Mucosa of stomach (tissue), 1 donor: ENCODE results near the gene AKR7A2.

ENCODE experiments used
- H3K27me3 ChIP-seq: one replicate; pipeline ENCODE4 v1.7.0; 2013; ENCODE audit warnings: mild to moderate bottlenecking, low read length; ENCODE audit not compliant: control insufficient read depth, insufficient read depth
- H3K36me3 ChIP-seq: one replicate; pipeline ENCODE4 v1.7.0; 2013; ENCODE audit warnings: low read length; ENCODE audit not compliant: control insufficient read depth, insufficient read depth
- H3K4me1 ChIP-seq: one replicate; pipeline ENCODE4 v1.7.0; 2013; ENCODE audit warnings: mild to moderate bottlenecking, low read length; ENCODE audit not compliant: control insufficient read depth, insufficient read depth
- H3K4me3 ChIP-seq: one replicate; pipeline ENCODE4 v1.7.0; 2013; ENCODE audit warnings: low read length
- H3K9ac ChIP-seq: one replicate; pipeline ENCODE4 v1.7.0; 2013; ENCODE audit warnings: mild to moderate bottlenecking, low read length, moderate library complexity
- H3K9me3 ChIP-seq: one replicate; pipeline ENCODE4 v1.7.0; 2013; ENCODE audit warnings: mild to moderate bottlenecking, low read length, moderate library complexity; ENCODE audit not compliant: control insufficient read depth
- donor health status: Pancreatic carcinoma.

Gene AKR7A2

DNA sequence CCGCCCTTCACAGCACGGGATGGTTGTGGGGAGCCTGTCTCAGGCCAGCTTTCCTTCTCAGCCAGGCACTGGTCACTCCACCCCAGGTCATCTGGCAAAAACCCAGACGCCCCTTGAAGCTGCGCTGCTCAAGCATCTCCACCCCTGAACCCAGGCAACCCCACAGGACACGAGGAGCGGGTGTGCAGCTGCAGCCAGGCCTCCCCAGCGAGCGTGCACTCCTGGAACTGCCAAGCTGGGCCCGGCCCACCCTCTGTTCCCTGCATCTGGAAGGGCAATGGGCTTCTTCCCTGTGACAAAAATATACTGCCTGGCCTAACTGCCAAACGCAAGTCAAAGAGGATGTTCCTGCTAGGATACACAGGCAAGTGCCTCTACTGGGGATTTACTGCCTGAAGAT lies 39.9 kb upstream of the AKR7A2 start:
- H3K9ac ChIP-seq = no peak overlapping the region
- no peak overlapping the region for H3K4me3 ChIP-seq
- no peaks in the 10 kb centered on the region for H3K9me3 ChIP-seq
- H3K4me1 ChIP-seq = peaks cover 18% of the 10 kb centered on the region
- H3K36me3 ChIP-seq = peaks cover 10% of the 10 kb centered on the region
- H3K27me3 ChIP-seq = no peaks in the 10 kb centered on the region

DNA sequence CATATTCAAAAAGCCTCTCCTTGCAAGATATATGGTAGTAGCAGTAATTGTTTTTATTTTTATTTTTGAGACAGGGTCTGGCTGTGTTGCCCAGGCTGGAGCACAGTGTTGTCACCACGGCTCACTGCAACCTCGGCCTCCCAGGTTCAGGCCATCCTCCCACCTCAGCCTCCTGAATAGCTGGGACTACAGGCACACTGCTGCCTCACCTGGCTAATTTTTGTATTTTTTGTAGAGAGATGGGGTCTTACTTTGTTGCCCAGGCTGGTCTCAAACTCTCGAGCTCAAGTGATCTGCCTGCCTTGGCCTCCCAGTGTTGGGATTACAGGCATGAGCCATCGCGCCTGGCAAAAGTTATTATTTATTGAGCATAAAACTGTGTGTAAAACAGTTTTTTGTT lies 38.6 kb upstream of the AKR7A2 start:
- Histone ChIP-seq H3K9ac (no peak overlapping the region), H3K4me1 (peaks cover 18% of the 10 kb centered on the region), H3K36me3 (peaks cover 10% of the 10 kb centered on the region), H3K27me3 (no peaks in the 10 kb centered on the region), H3K4me3 (no peak overlapping the region), H3K9me3 (no peaks in the 10 kb centered on the region)

- Histone ChIP-seq H3K9ac (no peak overlapping the region), H3K9me3 (no peaks in the 10 kb centered on the region), H3K27me3 (no peaks in the 10 kb centered on the region), H3K4me3 (no peak overlapping the region), H3K4me1 (peaks cover 18% of the 10 kb centered on the region), H3K36me3 (peaks cover 10% of the 10 kb centered on the region)
Observed at GRCh38 chr1:19349999-19350398, 38.1 kb upstream of the AKR7A2 start.

DNA sequence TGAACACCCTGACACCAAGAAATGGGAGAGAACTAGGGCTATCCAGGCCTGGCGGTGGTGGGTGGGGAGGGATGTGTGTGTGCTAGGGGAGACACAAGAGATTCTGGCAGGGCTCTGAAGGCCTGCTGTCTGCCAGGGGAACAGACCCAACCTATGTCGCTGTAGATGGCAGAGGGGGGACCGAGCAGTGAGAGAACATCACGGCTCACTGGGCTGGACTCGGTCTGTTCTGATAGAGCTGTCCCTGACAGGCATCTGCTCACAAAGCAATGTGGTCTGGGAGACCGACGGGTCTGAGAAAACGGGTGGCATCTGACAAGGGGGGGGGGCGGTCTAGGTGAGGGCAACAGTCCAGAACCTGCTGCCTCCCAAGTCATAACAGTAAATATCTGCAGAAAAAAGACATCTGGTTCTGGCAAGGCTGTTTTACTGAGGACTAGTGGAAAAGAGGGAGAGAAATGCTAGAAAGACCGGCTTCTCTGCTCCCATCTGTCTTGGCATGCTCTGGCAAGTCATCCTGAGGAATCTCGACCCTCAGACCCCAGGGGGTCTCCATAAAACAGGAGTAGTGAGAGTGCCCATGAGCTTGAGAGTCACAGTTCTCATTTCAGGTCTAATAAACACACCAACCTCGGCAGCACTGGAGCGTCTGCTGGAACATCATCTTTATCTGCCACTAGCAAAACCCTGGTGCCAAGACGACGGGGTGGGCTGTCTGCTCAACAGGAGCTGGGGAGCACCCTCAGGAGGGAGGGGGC lies 36.7 kb upstream of the AKR7A2 start:
- Histone ChIP-seq H3K9ac (no peak overlapping the region), H3K4me3 (no peak overlapping the region), H3K36me3 (peaks cover 10% of the 10 kb centered on the region), H3K4me1 (peaks cover 18% of the 10 kb centered on the region), H3K9me3 (no peaks in the 10 kb centered on the region), H3K27me3 (no peaks in the 10 kb centered on the region)

- H3K4me3 ChIP-seq = no peak overlapping the region
- no peaks in the 10 kb centered on the region for H3K9me3 ChIP-seq
- H3K9ac ChIP-seq = no peak overlapping the region
- H3K4me1 ChIP-seq = peaks cover 14% of the 10 kb centered on the region
- H3K27me3 ChIP-seq = no peaks in the 10 kb centered on the region
- H3K36me3 ChIP-seq = peaks cover 9% of the 10 kb centered on the region
Observed at GRCh38 chr1:19347533-19348172, 35.7 kb upstream of the AKR7A2 start.

- Histone ChIP-seq H3K4me1 (peaks cover 14% of the 10 kb centered on the region), H3K4me3 (no peak overlapping the region), H3K36me3 (peaks cover 6% of the 10 kb centered on the region), H3K9ac (no peak overlapping the region), H3K9me3 (no peaks in the 10 kb centered on the region), H3K27me3 (no peaks in the 10 kb centered on the region)
Observed at GRCh38 chr1:19346026-19346425, 34.1 kb upstream of the AKR7A2 start.

GRCh38 chr1:19345391-19345790 lies 33.4 kb upstream of the AKR7A2 start:
- H3K4me3 ChIP-seq = no peak overlapping the region
- H3K27me3 ChIP-seq = no peaks in the 10 kb centered on the region
- H3K36me3 ChIP-seq = peaks cover 6% of the 10 kb centered on the region
- peaks cover 14% of the 10 kb centered on the region for H3K4me1 ChIP-seq
- no peaks in the 10 kb centered on the region for H3K9me3 ChIP-seq
- no peak overlapping the region for H3K9ac ChIP-seq

GRCh38 chr1:19344831-19345230 lies 32.9 kb upstream of the AKR7A2 start:
- peaks cover 14% of the 10 kb centered on the region for H3K4me1 ChIP-seq
- H3K9ac ChIP-seq = no peak overlapping the region
- H3K4me3 ChIP-seq = no peak overlapping the region
- no peaks in the 10 kb centered on the region for H3K27me3 ChIP-seq
- H3K9me3 ChIP-seq = no peaks in the 10 kb centered on the region
- peaks cover 5% of the 10 kb centered on the region for H3K36me3 ChIP-seq

DNA sequence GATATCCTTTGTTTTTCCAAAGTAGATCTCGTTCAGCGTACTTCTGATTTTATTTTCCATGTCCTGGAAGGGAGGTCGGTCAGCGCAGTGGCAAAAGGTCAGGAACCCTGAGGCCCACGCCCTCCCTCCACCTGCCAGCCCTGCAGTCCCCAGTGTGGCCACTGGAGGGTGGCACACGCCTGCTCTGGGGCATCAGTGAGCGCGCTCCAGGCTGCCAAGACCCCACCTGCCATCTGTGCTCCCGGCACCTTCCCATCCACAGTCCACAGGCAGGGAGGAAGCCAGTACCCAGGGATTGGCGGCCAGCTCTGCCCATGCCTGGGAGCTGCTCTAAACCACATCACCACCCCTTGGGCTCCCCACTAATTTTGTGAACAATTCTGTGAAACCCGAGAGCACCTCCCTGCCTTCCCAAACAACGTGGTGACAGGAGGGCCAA lies 32.4 kb upstream of the AKR7A2 start:
- Histone ChIP-seq H3K4me3 (no peak overlapping the region), H3K27me3 (no peaks in the 10 kb centered on the region), H3K36me3 (peaks cover 6% of the 10 kb centered on the region), H3K9ac (no peak overlapping the region), H3K9me3 (no peaks in the 10 kb centered on the region), H3K4me1 (peaks cover 14% of the 10 kb centered on the region)

DNA sequence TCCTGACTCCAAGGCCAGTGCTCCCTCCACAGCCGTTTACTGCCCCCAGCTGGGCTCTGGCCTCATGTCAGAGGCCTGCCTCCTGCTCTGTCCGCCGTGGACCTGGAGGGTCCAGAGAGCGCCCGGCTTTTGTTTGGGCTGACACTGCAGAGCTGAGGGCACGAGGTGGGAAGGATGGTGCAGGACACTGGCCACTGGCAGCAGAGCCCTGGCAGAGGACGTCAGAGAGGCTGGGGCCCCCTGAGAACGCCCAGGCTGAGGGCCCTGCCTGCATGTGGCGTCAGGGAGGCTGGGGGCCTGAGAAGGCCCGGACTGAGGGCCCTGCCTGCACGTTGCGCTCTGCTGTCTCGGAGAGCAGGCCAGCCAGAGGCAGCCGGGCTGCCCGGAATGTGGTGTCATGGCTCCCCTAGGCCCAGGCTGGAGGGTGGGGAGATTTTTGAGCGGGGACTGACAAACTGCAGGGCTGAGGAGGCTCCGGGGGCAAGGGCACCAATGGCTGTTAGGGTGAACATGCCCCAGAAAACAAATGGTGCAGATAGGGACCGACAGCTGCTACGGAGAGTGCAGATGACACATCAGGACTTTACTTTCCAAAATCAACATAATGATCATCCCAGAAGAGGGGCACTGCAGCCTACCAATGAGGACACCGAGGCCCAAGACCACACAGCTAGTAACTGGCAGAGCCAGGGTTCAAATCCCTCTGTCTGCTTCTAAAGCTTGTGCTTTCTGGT lies 31.8 kb upstream of the AKR7A2 start:
- H3K4me1 ChIP-seq = peaks cover 14% of the 10 kb centered on the region
- H3K4me3 ChIP-seq = no peak overlapping the region
- no peaks in the 10 kb centered on the region for H3K9me3 ChIP-seq
- peaks cover 7% of the 10 kb centered on the region for H3K36me3 ChIP-seq
- no peaks in the 10 kb centered on the region for H3K27me3 ChIP-seq
- H3K9ac ChIP-seq = no peak overlapping the region

DNA sequence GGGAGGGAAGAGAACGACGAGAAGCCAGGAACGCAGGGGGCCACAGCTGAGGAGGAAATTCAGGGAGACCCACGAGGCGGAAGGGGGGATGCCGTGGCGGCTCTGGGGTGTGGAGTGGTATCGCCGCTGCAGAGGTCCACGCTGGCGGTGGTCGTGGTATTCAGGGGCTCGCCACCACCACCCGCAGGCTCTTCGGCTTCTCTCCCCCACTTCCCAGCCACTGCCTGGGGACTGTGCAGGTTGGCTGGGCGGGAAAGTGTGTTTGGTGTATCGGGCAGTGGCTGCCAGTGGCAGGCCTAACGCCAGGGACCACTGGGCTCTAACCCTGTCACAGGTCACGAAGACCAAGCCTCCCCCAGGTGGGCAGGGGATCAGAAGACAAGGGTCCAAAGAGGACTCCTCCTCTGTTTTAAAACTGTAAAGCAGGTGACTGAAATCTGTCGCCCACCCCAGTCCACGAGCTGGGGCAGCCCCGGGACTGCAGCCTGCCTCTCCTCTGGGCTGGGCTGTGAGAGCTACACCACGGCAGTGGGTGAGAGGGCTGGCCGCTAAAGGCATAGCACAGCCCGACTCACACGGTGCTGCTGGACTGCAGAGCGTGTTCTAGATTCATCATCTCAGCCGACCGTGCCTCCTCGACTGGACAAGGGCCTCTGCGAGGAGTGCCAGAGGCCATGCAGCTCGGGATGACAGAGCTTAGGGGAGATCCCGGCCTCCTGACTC lies 31.1 kb upstream of the AKR7A2 start:
- Histone ChIP-seq H3K4me3 (no peak overlapping the region), H3K4me1 (peaks cover 14% of the 10 kb centered on the region), H3K27me3 (no peaks in the 10 kb centered on the region), H3K9ac (no peak overlapping the region), H3K36me3 (peaks cover 4% of the 10 kb centered on the region), H3K9me3 (no peaks in the 10 kb centered on the region)
